GM12878 (cell line): ENCODE results near the gene NKD1. TPM values are rescaled to one million over a fixed set of nuclear protein-coding genes. Genes with fewer than 3 reads are reported as not detected.

Source experiments
- ATAC-seq: fragments of 200-7000 bp; cut with Tn5 transposase; 3 replicates; pipeline ENCODE4 v1.9.1; 2020; ENCODE audit warnings: mild to moderate bottlenecking, moderate library complexity
- BruUV-seq: library from RNA; stranded (reverse); fragments of 400-500 nt; replicated peaks from 2 replicates; lab custom pipeline; 2021; lab: Mats Ljungman, UMichigan
- CTCF ChIA-PET: fragments of 300-600 bp; sonication (Branson Sonifier 250); formaldehyde crosslinking; extraction: SDS; loops from one replicate; lab custom pipeline; 2021; ENCODE audit warnings: inconsistent platforms; lab: Yijun Ruan, JAX
- POLR2A ChIA-PET: fragments of 350-600 bp; formaldehyde crosslinking; extraction: SDS; loops from one replicate; lab custom pipeline; 2021; ENCODE audit warnings: inconsistent platforms; lab: Charles Lee
- RAD21 ChIA-PET: fragments of 300-600 bp; sonication (Branson Sonifier 250); formaldehyde crosslinking; loops from one replicate; lab custom pipeline; 2023; ENCODE audit warnings: antibody characterized with exemption; ENCODE audit not compliant: unreplicated experiment; lab: Charles Lee
- SMC1A ChIA-PET: fragments of 300-600 bp; sonication (Branson Sonifier 250); formaldehyde crosslinking; loops from one replicate; lab custom pipeline; 2023; ENCODE audit not compliant: unreplicated experiment, uncharacterized antibody; lab: Charles Lee
- DNase-seq: peaks from one replicate; pipeline ENCODE4 v3.0.0-alpha.2; 2011; ENCODE audit warnings: low read depth, low spot score
- FAIRE-seq: peaks from 3 replicates; lab custom pipeline; 2011; peaks lifted over from hg19 to GRCh38; lab: Jason Lieb, UNC
- H2AFZ ChIP-seq: 2 replicates; pipeline ENCODE4 v1.6.0; 2011; ENCODE audit warnings: low read depth, low read length, control low read depth; ENCODE audit not compliant: control insufficient read depth
- H3K27ac ChIP-seq: 2 replicates; pipeline ENCODE4 v1.5.1; 2011; ENCODE audit warnings: control low read depth; ENCODE audit not compliant: control insufficient read depth, insufficient read depth
- H3K27me3 ChIP-seq, 2 experiments: replicated peaks in 1 of 2; 2 replicates each; pipeline versions ENCODE4 v1.6.0 to v1.6.1; 2011; ENCODE audit warnings: low read length in 1 of 2; ENCODE audit not compliant: control insufficient read depth in 2 of 2, insufficient read depth in 2 of 2
- H3K36me3 ChIP-seq, 2 experiments: 2 replicates each; pipeline ENCODE4 v1.5.1; 2011; ENCODE audit warnings: low read length in 1 of 2; ENCODE audit not compliant: control insufficient read depth in 2 of 2, insufficient read depth in 2 of 2
- H3K4me1 ChIP-seq: 2 replicates; pipeline ENCODE4 v1.6.1; 2011; ENCODE audit warnings: mild to moderate bottlenecking, low read length, moderate library complexity, mixed read lengths; ENCODE audit not compliant: control insufficient read depth, insufficient read depth
- H3K4me2 ChIP-seq: 2 replicates; pipeline ENCODE4 v1.6.0; 2011; ENCODE audit warnings: control low read depth; ENCODE audit not compliant: control insufficient read depth, insufficient read depth
- H3K4me3 ChIP-seq: fragments of 200-600 bp; sonication (generic); 2 replicates; pipeline ENCODE4 v1.5.1; 2016
- H3K79me2 ChIP-seq: 2 replicates; pipeline ENCODE4 v1.6.0; 2011; ENCODE audit warnings: low read length; ENCODE audit not compliant: control insufficient read depth, insufficient read depth
- H3K9ac ChIP-seq: 2 replicates; pipeline ENCODE4 v1.8.0; 2011; ENCODE audit warnings: low read length, control low read depth, mixed read lengths; ENCODE audit not compliant: control insufficient read depth, insufficient read depth
- H3K9me3 ChIP-seq: replicated peaks from 3 replicates; pipeline ENCODE4 v1.5.1; 2011; ENCODE audit warnings: mild to moderate bottlenecking, low read length; ENCODE audit not compliant: control insufficient read depth, insufficient read depth
- H4K20me1 ChIP-seq: 2 replicates; pipeline ENCODE4 v1.6.0; 2011; ENCODE audit not compliant: control insufficient read depth, insufficient read depth
- E4F1 ChIP-seq: fragments of 450-650 bp; IDR thresholded peaks from 2 replicates; pipeline ENCODE4 v1.6.1; 2018; ENCODE audit warnings: borderline replicate concordance, mild to moderate bottlenecking; ENCODE audit not compliant: partially characterized antibody
- GATAD2B ChIP-seq: fragments of 450-650 bp; conservative IDR thresholded peaks from 2 replicates; pipeline ENCODE4 v1.6.1; 2017; ENCODE audit warnings: low read depth, mild to moderate bottlenecking, moderate library complexity
- HDAC6 ChIP-seq: fragments of 200-600 bp; sonication (generic); IDR thresholded peaks from one replicate; pipeline ENCODE4 v1.8.0; 2017; ENCODE audit warnings: antibody characterized with exemption; ENCODE audit not compliant: unreplicated experiment
- NR2C2 ChIP-seq: IDR thresholded peaks from 2 replicates; pipeline ENCODE4 v1.6.1; 2011; ENCODE audit warnings: borderline replicate concordance, low read depth; ENCODE audit not compliant: control insufficient read depth, insufficient read length
- PBX3 ChIP-seq: IDR thresholded peaks from 2 replicates; pipeline ENCODE4 v1.6.1; 2011; ENCODE audit warnings: mild to moderate bottlenecking, low read depth, low read length, moderate library complexity; ENCODE audit not compliant: insufficient replicate concordance
- SIN3A ChIP-seq: IDR thresholded peaks from 2 replicates; pipeline ENCODE4 v1.6.1; 2012; ENCODE audit warnings: low read depth, low read length, improper control_type of control experiment
- TCF12 ChIP-seq: IDR thresholded peaks from 2 replicates; pipeline ENCODE4 v1.6.1; 2011; ENCODE audit warnings: low read depth, mild to moderate bottlenecking, low read length
- ZNF207 ChIP-seq: fragments of 450-650 bp; IDR thresholded peaks from 2 replicates; pipeline ENCODE4 v1.6.1; 2014; ENCODE audit warnings: antibody characterized with exemption, mild to moderate bottlenecking, borderline replicate concordance
- ZNF274 ChIP-seq: IDR thresholded peaks from one replicate; pipeline ENCODE4 v1.8.0; 2011; ENCODE audit not compliant: insufficient read length, insufficient read depth
- WGBS: methylation state at CpG from one replicate; pipeline ENCODE4 v1.1.6; 2016; ENCODE audit warnings: low lambda C conversion rate; ENCODE audit not compliant: insufficient replicate concordance, insufficient coverage; ENCODE audit errors: missing lambda C conversion rate; 5-methylcytosine and 5-hydroxymethylcytosine counted together
- in situ Hi-C: fragments of 300-500 bp; cut with MboI; formaldehyde crosslinking; loops from 9 replicates; pipeline ENCODE4 v1.14.3; 2018; ENCODE audit warnings: mixed read lengths
- intact Hi-C: fragments of 100-400 bp; cut with micrococcal nuclease; formaldehyde crosslinking; loops from one replicate; pipeline ENCODE4 v1.14.2; 2022; ENCODE audit not compliant: unreplicated experiment
- polyA plus RNA-seq, 11 experiments: library from polyadenylated mRNA; depleted of rRNA in 4 of 11; unstranded in 6 of 11; stranded (reverse) in 5 of 11; fragments of >200 nt; fragmentation: Nextera tagmentation in 4 of 11; fragmentation: Illumina TruSeq in 1 of 11; extraction: Ambion mirVana in 4 of 11; extraction: Trizol in 1 of 11; gene quantifications; 1 replicate in 1 of 11; 2 replicates in 10 of 11; pipeline versions ENCODE4 v1.2.1 to v1.2.3, GENCODE V29; 2011 to 2016; ENCODE audit warnings: inconsistent platforms in 2 of 11, missing spikeins in 2 of 11, low read depth in 1 of 11
- total RNA-seq, 4 experiments: library from RNA; depleted of rRNA in 3 of 4; stranded (reverse); fragments of >200 nt in 3 of 4; fragmentation: Illumina TruSeq in 1 of 4; extraction: Trizol in 1 of 4; gene quantifications; 2 replicates each; pipeline versions ENCODE4 v1.2.1 to v1.2.3, GENCODE V29; 2013 to 2021
- TF ChIP-seq, protein P1 (sequence below): IDR thresholded peaks from 2 replicates; pipeline ENCODE4 v1.6.1; 2011; ENCODE audit warnings: borderline replicate concordance, low read depth, mild to moderate bottlenecking, moderate library complexity, low read length; ENCODE audit not compliant: insufficient read depth, poor library complexity, severe bottlenecking
- TF ChIP-seq, protein P2 (sequence below): IDR thresholded peaks from 2 replicates; pipeline ENCODE4 v1.6.1; 2011; ENCODE audit warnings: low read depth, mild to moderate bottlenecking, low read length, moderate library complexity, borderline replicate concordance; ENCODE audit errors: extremely low read depth

The NKD1 gene
- total and polyA plus RNA-seq, 10 of the 15 experiments (the other 5 are each of a cell fraction or from before 2014, with no cell fraction given), result under 0.01 to 0.49 (median 0.04) TPM; not detected in 2

DNA sequence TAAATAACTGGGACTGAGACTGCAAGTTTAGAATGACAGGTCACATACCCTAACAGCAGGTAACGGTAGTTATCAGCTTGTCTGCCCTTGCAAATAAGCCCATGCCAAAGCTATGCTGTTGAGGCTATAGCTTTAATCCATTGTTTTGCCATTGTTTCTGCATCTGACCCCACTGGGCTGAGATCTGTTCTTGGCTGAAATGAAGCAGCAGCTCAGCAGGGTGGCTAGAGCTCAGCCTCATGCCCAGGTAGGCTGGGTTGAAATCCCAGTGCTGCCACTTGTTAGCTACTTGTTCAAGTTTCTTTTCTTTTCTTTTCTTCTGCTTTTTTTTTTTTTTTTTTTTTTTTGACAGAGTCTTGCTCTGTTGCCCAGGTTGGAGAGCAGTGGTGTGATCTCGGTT, 40.1 kb downstream of the NKD1 start:
- Histone ChIP-seq H3K27ac (no peak overlapping the region), H3K27me3 (no peaks in the 10 kb centered on the region), H3K79me2 (no peaks in the 10 kb centered on the region), H3K4me1 (peaks cover 21% of the 10 kb centered on the region), H3K36me3 (no peaks in the 10 kb centered on the region), H2AFZ (no peak overlapping the region), H4K20me1 (no peaks in the 10 kb centered on the region), H3K4me3 (no peak overlapping the region), H3K9me3 (no peaks in the 10 kb centered on the region; the same call in 2 of the 3 replicates), H3K9ac (no peak overlapping the region), H3K4me2 (no peak overlapping the region)
- intact Hi-C loops (no loop called here), in situ Hi-C loops (no loop called here)
- DNase-seq, result no peak
- RAD21 ChIA-PET, result interaction anchor here (1.0 kb wide), 1 partner anchor 22 kb away, joined by 4 read pairs; no protein-coding TSS in a partner anchor
- CTCF ChIA-PET, result interaction anchor here (0.9 to 2.0 kb wide), 2 partner anchors 21 to 218 kb away, joined by 3 to 6 read pairs; no protein-coding TSS in a partner anchor
- WGBS, result 95% methylated on average over 2 of the region's 2 CpGs
- no peak for ATAC-seq
- no TSS peak for BruUV-seq
- POLR2A ChIA-PET, result interaction anchor here (0.6 to 1.2 kb wide), 2 partner anchors 20 to 81 kb away, joined by 3 to 8 read pairs; no protein-coding TSS in a partner anchor
- no peak for FAIRE-seq
- TF ChIP-seq TCF12, result no peak
- TF ChIP-seq PBX3, result no peak
- TF ChIP-seq, protein P1, sequence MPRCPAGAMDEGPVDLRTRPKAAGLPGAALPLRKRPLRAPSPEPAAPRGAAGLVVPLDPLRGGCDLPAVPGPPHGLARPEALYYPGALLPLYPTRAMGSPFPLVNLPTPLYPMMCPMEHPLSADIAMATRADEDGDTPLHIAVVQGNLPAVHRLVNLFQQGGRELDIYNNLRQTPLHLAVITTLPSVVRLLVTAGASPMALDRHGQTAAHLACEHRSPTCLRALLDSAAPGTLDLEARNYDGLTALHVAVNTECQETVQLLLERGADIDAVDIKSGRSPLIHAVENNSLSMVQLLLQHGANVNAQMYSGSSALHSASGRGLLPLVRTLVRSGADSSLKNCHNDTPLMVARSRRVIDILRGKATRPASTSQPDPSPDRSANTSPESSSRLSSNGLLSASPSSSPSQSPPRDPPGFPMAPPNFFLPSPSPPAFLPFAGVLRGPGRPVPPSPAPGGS, result no peak
- no peak for TF ChIP-seq ZNF207
- no peak for TF ChIP-seq HDAC6
- TF ChIP-seq NR2C2, result no peak
- TF ChIP-seq GATAD2B, result no peak
- TF ChIP-seq, protein P2, sequence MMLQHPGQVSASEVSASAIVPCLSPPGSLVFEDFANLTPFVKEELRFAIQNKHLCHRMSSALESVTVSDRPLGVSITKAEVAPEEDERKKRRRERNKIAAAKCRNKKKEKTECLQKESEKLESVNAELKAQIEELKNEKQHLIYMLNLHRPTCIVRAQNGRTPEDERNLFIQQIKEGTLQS, result no peak
- TF ChIP-seq ZNF274, result no peak
- TF ChIP-seq SIN3A, result no peak
- no peak for TF ChIP-seq E4F1
- SMC1A ChIA-PET, result interaction anchor here (0.6 to 1.6 kb wide), 5 partner anchors 20 to 427 kb away, joined by 3 to 4 read pairs (median 3); no protein-coding TSS in a partner anchor
